Measurements from ENCODE around the gene PRKN.
A peak's percentile ranks its signal among the peaks of the same experiment; 100 is the strongest.

PRKN gene

DNA sequence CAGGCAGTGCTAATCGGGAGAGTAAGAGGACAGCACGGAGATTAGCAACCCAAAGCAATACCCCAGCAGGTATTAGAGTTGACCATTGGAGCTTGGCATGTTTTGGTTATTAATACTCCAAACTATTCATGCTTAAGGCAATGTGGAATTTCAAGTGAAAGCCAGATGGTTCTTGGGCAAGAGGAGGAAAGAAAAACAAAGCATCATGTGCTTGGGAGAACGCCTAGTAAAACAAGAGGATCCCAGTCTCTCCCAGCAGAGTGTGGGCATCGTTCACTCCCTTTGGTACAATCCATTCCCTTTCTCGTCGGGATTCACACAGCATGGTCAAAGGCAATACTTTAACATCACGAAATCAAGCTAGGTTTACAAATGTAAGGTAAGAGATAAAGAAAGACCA, 349.8 kb downstream of the PRKN start:
- DNase-seq (ENCODE audit: low spot score): no peak

DNA sequence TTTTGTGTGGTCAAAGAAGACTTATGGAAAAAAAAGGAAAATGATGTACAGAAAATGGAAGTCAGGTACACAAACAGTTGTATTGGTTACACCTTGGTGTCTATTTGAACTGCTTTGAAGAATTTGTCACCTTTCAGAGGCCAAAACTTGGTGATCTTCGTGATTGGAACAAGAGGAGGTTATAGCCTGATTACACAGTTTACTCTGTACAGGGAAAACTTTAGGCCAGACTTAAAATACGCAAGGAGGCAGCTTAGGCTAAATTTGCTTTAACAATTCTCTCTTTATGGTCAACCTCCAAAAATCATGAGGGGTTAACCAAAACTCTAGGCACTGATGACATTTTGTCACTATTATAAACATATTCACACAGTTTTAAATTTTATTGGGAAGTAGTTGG, 353.7 kb downstream of the PRKN start:
- no peak for DNase-seq (ENCODE audit: low spot score)

DNA sequence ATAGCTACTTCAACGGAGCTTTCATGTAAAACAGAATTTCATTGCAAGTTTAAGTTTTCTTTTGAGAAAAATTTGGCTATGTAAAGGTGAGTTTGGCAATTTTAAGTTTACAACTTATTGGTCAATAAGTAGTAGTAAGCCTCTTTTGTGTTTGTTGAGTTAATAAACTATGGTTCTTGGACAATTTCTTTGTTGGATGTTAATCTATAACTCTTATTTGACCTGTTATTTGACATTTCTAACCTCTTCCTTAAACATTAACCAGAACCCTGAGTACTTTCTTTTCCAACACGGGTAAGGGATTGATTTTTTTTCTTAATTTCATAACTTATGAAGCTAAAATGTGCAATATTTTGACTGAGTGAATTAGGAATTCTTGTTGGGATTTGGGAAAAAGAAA, 354.4 kb downstream of the PRKN start:
- DNase-seq (ENCODE audit: low spot score): no peak

DNA sequence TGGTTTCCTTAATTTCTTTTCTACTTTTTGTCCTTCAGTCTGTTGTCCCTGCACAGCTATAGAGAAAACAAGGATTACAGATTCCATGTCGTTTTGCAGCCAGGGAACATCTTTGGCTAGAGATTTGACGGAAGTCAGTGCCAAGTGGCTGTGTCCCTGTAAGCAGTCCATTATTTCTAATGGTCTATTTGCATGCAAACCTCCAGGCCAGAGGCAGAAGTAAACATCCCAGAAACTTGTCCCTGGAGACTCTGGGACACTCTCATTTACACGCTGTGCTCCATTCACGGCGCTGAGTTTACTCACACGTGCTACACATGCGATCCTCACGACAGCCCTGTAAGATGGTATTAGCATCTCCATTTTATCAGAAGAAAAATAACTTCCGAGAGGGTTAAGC, 355.5 kb downstream of the PRKN start:
- no peak for DNase-seq (ENCODE audit: low spot score)

DNA sequence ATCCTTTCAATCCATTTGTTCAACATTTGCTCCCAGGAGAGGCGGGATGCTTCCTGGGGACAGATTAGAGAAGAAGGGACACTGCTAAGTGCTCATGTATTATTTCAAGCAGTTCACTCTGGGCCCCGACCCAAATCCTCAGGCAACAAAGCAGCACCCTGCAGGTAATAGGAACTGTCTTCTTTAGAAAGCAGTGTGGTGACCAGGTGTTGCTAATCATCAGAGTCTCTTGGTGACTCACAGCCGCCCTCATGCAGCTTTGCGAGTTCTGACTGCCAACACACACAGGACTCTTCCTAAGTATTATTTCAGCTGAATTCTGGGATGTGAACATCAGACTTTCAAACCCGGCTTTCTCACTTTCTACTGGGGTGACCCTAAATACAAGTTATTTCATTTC, 356.4 kb downstream of the PRKN start:
- DNase-seq (ENCODE audit: low spot score): peak; percentile 25

DNA sequence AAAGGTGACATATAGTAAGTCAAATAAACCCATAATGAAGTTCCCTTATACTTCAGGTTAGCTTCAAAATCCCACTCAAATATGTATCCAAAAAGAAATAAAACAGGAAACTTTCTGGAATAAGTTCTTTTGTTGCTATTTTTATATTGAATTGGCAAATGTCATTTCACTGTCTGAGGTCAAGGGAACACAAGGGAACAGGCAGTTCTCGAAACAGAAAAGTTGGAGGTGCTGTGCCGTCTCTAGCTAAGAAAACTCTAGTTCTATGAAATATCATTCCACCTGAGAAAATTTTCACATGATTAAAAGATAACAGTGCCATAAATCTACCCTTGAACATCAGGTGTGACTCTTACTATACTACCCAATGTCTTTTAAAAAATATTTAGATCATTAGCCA, 358.5 kb downstream of the PRKN start:
- DNase-seq (ENCODE audit: low spot score): no peak

DNA sequence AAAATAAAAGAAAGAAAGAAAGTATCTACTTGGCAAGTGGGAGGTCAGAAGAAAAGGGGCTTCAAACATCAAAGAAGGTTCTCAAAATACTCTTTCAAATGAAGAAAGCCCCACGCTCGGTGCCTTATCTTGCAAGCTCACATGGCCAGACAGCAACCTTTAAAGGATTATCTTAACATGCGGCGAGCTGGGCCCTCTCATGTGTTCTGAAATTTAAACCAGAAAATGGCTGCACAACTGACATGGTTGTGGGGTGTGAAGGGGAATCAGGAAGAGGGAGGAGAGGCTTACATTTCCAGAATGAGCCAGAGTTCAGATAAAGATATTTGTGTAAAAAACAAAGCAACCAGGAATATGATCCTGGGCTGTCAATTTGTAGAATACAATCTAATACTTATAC, 363.1 kb downstream of the PRKN start:
- DNase-seq (ENCODE audit: low spot score): no peak

DNA sequence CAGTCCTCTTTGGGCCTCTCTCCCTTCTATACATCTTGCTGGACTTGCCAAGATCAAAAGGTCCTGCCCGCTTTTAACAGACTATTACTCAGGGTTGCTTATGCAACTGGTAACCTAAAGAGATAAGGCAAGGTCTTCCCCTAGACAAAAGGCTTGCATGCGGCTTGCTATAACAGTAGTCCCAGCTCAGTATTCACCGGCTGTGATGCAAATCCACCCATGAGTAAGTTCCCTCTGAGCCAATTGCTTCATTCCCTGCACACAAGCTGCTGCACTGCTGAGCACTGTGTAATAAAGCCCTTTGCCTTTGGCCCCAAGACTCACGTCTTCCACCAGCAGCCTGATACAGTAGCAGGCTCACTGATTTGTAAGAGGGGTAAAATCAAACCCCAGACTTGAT, 363.8 kb downstream of the PRKN start:
- DNase-seq (ENCODE audit: low spot score): no peak

DNA sequence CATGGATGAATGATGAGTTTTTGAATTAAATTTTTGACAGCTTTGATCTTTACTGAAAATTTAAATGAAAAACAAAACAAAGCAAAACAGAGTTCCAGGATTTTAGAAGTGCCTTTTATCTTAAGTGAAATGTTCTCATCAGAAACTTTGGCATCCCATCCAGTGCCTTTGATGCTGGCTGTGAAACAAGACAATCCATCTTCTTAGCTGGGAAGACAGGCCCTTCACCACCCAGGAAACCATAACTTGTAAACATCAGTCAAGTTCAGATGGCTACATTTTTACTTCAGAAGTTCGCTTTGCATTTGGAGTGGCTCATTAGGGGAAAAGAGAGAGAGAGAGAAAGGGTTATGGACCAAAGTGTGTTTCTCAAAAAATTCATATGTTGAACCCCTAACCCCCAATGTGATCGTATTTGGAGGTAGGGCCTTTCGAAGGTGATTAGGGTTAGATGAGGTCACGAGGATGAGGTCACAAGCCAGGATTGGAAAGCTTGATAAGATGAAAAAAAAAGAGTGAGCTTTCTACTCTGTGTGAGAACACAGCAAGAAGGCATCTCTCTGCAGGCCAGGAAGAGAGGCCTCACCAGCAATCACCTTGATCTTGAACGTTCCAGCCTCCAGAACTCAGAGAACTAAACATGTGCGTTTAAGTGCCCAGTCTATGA, 366.5 kb downstream of the PRKN start:
- no peak for DNase-seq (ENCODE audit: low spot score)

DNA sequence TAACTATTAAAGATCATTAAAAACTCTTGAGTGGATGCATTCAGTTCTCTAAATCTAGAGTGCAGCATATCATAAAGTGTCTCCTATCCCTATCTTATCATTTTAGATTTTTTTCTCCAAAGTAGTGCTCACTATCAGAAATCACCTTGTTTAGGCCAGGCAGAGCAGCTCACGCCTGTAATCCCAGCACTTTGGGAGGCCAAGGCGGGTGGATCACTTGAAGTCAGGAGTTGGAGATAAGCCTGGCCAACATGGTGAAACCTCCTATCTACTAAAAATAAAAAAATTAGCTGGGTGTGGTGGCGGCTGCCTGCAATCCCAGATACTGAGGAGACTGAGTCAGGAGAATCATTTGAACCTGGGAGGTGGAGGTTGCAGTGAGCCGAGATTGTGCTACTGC, 368.9 kb downstream of the PRKN start:
- DNase-seq (ENCODE audit: low spot score): no peak

DNA sequence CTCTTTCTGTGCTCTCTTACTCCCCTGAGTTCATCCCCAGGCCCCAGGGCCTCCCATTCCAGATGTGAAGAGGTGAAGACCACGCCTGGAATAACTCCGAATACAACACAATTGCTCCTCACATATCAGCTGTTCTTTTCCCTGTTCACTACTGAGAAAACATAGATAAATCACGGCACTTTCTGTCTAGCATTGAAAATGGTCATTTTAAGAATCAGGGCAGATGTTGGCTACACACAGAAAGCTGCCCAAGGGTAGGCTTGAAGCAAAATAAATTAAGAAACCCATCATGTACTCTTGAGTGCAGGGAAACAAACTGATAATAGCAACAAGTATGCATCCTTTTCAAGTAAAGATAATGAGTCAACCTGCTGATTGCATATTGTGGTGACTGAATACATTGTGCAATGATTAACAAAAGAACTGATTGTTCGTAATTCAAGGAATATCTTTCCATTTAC, 382.5 kb downstream of the PRKN start:
- no peak for DNase-seq (ENCODE audit: low spot score)

DNA sequence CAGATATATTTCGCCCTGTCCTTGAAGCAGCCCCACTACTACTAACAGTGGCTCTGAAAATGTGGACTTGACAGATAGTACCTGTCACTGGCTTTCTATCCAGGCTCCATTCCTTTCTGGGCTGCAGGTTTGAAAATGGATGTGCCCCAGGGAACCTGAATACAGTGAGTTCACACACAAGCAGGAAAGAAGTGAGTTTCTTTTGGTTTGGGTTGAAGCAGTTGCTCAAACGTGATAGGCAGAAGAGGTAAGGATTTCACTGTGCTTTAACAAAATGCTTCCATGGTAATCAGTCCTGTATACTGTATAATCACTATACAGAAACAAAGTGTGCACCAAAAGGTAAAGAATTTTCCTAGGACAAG, 382.9 kb downstream of the PRKN start:
- peak; percentile 17 for DNase-seq (ENCODE audit: low spot score)

DNA sequence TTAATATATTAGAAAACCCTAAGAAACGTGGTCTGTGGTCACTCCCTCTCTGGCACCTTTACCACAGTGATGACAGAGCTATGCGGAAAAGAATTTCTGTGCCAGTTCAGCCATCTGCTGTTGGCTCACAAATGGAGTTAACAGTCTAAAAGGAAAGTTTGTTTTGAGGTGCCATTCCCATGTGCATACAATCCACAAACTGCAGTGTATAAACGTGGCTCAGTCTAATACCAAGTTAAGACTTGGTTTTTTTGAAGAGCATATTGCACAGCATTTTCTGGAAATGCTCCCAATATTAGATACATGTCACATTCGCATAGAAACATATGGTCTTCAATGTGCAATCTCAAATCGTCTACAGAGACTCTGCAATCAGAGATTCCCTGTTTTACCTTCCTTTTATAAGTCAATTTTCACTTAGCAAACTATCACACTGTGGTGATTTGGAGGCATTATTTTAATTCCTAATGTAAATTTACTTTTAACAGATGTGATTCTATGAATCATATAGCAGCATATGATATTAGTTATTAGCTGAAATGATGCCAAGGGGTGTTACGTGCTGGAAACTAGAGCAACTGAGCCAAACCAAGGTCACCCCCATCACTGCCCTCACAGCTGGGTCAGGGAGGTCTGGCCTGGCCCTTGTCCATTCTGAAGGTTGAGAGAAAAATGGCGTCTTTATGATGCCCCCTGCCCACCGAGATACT, 383.5 kb downstream of the PRKN start:
- DNase-seq (ENCODE audit: low spot score): peak; percentile 82

DNA sequence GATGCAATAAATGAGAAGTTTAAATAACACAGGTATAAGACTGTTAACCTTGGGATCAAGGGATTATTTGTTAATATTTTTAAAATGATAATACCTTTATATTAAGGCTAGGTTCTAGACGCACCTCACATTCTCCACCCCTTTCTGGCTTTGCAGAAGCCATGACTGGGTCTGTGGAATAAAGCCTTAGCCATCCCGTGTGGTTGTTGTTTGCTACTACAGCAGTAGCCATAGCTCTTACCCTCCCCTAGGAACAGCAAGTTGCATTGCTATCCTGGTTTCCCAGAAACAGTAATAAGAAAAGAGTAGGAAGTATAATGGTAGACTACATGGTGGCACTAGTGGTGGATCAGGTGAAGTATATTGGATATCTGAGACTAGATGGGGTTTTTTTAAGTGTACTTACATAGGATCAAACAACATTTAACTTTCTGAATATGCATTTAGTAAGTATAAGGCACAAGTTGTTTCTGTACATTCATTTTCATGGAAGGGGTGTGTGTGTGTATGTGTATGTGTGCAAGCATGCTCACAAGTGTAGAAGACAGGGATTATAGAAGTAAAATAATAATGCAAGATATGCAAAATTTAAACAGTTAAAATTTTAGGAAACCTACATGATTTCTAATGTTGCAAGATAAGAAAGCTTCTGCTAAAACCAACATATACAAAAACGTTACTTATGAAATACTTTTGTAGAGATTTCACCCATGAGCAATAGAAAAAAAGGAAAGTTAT, 384.2 kb downstream of the PRKN start:
- DNase-seq (ENCODE audit: low spot score): peak; percentile 3

DNA sequence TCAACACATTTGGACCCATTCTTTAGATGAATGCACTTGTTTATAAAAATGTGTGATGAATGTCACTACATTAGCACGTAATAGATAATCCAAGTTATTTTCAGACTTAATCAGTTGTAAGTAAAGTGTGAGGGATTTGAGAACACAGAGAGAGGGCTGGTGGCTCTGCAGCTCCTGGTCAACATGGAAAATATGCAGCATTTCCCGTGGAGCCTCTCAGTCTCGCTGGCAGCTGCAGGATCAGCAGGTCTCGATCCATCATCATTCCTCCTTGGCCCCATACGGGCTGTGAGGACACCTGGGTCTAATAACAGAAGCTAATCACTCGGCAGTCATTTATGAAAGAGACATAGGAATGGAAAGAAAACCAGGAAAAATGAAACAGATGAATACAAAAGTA, 390.2 kb downstream of the PRKN start:
- DNase-seq (ENCODE audit: low spot score): no peak

DNA sequence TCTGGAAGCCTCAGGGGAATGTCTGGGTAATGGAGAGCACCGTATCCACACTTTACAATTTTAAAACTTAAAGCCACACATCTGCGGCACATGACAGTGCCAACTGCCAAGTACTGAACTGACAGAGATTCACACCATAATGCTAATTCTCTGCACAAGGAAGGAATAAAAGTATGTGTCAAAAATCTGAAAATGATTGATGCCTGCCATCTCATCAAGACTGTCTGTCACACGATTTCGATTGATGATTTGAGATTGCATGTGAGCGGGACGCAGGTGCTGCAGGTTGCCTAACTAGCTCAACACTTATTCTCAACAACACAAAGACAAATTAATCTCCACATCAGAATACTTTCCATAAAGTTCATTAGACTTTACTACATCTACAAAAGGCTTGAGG, 391.2 kb downstream of the PRKN start:
- DNase-seq (ENCODE audit: low spot score): no peak

DNA sequence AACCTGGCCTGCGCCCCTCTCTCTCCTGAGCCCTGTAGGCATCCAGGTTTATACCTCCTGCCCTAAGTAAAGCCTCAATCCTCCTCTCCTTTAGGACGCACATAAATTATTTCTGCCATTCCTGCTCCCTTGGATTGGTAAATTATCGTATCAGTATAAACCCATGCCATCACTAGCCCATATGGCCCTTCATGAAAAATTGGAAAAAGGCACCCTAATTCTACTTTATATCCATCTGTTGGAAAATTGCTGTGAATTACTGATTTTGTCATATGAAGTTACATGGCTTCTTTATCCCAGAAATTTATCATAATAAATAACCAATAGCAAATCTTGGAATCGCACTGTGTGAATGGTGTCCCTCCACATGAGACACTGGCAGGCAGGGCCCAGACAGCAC, 395.2 kb downstream of the PRKN start:
- DNase-seq (ENCODE audit: low spot score): no peak

DNA sequence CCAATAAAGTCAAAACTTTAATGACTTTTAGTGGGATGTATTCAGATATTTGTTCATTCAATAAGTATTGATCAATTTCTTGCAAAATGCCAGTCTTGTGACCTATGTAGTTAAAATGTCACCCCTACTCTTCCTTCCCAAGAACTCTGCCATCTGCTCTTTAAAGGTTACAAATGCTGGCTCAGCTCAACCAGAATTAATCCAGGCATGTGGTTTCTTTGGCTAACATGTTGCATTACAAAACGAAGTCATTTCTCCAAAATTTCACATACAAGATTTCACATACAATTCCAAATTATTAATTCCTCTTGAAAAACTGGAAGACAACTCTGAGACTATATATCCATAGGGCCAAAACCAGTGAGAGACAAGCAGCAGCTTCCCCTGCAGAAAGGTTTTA, 395.7 kb downstream of the PRKN start:
- peak; percentile 50 for DNase-seq (ENCODE audit: low spot score)

DNA sequence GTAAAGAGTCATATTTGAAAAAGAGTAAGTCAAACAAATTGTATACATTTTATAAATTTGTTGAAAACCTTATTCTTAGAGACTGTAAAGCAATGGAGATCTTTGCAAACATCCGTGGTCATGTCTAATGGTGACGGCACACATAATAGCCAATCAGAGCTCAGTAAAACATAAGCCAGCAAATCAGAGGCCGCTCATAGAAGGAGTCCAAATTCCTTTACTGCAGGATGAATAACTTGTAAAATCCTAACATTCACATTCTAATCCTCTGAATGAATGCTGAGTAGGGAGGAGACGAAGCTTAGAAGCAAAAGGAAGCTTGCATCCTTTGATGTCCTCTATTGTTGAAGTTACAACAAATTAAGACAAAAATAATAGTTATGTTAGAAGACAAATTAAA, 401.7 kb downstream of the PRKN start:
- DNase-seq (ENCODE audit: low spot score): no peak

DNA sequence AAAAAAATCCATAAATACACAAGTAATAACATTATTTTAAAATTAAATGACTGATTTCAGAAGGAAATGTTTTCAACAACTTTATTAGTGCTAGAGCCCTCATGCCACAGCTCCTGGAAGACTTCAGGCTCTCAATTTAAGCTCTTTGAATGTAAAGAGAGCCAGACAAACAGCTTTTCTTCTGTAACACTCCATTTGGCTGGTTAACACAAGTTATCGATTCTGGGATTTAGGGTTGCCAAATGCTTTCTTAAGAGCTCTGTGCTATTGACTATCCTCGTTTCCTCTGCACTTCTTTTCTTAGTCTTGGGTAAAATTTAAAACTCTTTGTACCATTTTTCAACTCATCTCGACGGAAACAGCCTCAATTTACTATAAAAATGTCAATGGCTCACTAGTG, 402.5 kb downstream of the PRKN start:
- DNase-seq (ENCODE audit: low spot score): no peak

DNA sequence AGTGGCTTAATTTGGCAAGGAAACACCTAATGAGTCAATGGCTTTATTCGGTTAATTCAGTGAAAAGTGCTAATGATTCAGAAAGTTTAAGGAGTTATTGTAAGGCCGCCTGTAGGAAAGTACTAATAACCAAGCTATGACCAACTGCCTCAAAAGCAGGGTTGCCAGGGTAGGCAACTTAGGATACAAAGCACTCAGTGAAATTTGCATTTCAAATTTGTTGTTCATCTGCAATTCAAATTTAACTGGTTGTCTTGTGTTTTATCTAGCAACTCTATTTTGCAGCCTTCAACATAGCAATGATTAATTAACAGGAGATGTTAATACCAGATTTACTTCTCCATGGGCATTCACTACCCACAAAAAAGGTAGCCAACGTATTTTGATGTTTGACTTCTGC, 412.3 kb downstream of the PRKN start:
- no peak for DNase-seq (ENCODE audit: low spot score)

DNA sequence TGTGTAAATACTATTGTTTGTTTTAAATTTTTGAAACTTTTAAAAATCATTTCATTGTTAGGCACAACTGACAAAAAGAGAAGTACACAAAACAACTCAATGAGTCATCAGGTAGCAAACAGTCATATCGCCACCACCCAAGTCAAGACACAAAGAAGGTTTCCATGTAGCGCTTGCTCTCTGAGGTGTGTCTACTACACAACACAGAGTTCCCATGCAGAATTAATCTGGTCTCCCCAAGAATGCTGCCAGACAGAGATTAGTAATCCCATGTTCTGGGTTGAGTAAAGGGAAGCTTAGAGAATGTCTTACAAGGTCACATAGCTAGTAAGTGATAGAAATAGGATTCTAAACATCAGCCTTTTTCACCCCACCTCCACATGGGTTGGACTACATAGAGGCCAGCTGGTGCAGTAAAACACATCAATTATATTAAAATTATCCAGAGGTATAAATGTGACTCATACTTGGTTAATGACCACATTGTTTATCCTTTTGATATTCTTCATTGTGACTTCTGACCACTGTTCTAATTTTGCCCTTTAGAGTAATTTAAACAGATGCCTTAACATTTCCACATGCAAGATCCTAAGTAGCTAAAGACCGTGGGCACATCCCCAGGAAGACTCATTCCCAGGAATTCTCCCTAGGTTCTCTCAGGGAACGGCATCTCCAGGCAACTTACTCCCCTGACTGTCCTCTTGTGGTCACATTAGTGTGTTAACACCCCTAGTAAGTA, 413.5 kb downstream of the PRKN start:
- DNase-seq (ENCODE audit: low spot score): no peak

DNA sequence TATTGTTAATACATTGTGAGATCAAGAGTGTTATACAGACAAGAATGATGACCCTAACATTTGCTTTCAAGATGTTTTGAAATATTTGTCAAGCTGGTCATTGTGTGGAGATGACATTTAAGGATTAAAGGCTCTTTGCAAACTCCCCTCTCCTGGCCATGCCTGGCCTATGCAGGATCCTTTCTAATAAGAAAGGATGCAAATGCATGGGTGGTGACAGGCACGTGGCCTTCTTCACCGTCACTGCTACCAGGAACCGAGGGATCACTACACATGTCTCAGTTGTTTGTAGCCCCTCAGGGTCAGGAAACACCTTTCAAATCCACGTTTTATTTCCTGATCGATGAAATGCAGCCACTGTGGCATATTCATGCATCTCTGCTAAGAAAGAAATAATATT, 419.7 kb downstream of the PRKN start:
- DNase-seq (ENCODE audit: low spot score): no peak

All from cerebellar cortex (tissue), 1 donor.